ENCODE data around the gene GIGYF2. TPM values are rescaled to one million over a fixed set of nuclear protein-coding genes. Genes with fewer than 3 reads are reported as not detected.

Gene GIGYF2
- polyA plus RNA-seq, 1 of the 3 experiments (the other 2 are of a cell fraction), result 12.8 TPM

DNA sequence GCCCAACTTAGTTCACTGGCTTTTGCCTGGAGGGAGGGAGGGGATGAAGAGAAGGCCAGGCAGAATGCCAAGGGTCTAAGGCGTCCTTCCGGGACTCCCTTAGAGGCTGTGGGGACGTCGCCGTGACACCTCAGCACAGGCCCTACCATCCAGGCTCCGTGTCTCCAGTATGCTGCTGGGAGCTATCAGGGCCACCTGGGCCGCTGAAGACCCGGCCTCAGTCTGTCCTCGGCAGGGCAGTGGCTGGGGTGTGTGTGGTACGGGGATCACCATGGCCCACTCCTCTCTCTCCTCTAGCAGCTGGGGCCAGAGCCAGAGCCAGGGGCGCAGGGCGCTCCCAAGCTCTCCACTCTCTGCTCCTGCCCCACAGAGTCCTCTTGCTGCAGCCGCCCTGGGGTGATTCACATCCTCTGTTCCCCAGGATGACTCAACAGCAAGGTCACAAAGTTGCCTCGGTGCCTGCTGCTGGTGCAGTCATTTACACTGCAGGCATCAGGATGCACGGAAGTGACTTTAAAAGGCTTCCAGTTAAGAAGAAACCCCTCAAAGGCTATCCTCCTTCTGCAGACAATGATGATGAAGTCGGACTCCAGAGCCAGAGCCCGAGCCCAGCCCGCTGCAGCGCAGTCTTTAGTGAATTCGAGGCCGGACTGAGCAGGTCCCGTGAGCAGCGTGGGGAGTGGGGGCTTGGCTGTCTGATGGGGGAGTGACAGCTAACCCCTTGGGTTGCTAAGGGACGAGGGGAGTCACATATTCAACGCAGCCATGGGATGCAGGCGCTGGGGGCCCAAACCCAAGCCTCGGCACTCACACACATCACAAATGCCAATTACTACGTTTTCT is 204.8 kb downstream of the GIGYF2 start:
- 46% methylated on average over 19 of the region's 28 CpGs for WGBS (ENCODE audit: low lambda C conversion rate)
- Histone ChIP-seq H3K79me2 (ENCODE audit: insufficient read depth) (no peaks in the 10 kb centered on the region), H2AFZ (ENCODE audit: low read depth) (peak overlapping the region; percentile 74; the same call in 1 of the 2 replicates), H3K9me3 (no peaks in the 10 kb centered on the region), H3K36me3 (replicated peaks in 1 of 2; ENCODE audit: control insufficient read depth in 1 of 2, insufficient read depth in 2 of 2, low read length in 1 of 2) (no peaks in the 10 kb centered on the region), H3F3A (replicated peaks; ENCODE audit: insufficient read depth) (peaks cover 3% of the 10 kb centered on the region), H3K4me3 (ENCODE audit: low read depth in 2 of 2, low read length in 1 of 2) (no peak overlapping the region), H3K9ac (peak overlapping the region; percentile 48; the same call in 1 of the 2 replicates), H3K27me3 (ENCODE audit: insufficient read depth) (no peaks in the 10 kb centered on the region), H3K27ac (ENCODE audit: low read depth in 2 of 2, low read length in 1 of 2) (peak overlapping the region in 1 of 2 experiments; percentile 70; a peak in 2 of 4 replicates), H4K20me1 (ENCODE audit: insufficient read depth) (no peaks in the 10 kb centered on the region), H3K4me1 (ENCODE audit: control insufficient read depth in 1 of 2, insufficient read depth in 2 of 2, low read depth in 1 of 2, low read length in 1 of 2) (peaks cover 0 to 12% of the 10 kb centered on the region in 2 experiments; a peak in 3 of 4 replicates), H3K4me2 (peak overlapping the region; percentile 70), H3K9me2 (no peaks in the 10 kb centered on the region)
- CTCF ChIA-PET, result no interaction called here
- DNase-seq, result peak; percentile 48
- POLR2A ChIA-PET, result no interaction called here
- TF ChIP-seq MEF2A (IDR thresholded peaks at IDR 0.05; ENCODE audit: borderline replicate concordance, low read depth), result no peak
- no peak; a peak in 1 of 4 replicates for TF ChIP-seq EP300 (IDR thresholded peaks at IDR 0.05; ENCODE audit: borderline replicate concordance in 1 of 2, low read depth in 1 of 2, low read length in 1 of 2)
- TF ChIP-seq GATA2 (CRISPR knock-in tag; IDR thresholded peaks at IDR 0.05), result no peak
- TF ChIP-seq EZH2phosphoT487 (IDR thresholded peaks at IDR 0.05; ENCODE audit: borderline replicate concordance, low read depth), result no peak
- no peak for TF ChIP-seq GABPA (IDR thresholded peaks at IDR 0.05; ENCODE audit: low read depth)
- TF ChIP-seq, protein P1, sequence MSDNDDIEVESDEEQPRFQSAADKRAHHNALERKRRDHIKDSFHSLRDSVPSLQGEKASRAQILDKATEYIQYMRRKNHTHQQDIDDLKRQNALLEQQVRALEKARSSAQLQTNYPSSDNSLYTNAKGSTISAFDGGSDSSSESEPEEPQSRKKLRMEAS (IDR thresholded peaks at IDR 0.05; ENCODE audit: low read depth), result peak; percentile 66; the same call in 1 of the 2 replicates
- no peak for TF ChIP-seq RFX5 (IDR thresholded peaks at IDR 0.05; ENCODE audit: low read length)
- no peak for TF ChIP-seq FOXM1 (IDR thresholded peaks at IDR 0.05; ENCODE audit: low read depth)
- TF ChIP-seq CHD2 (IDR thresholded peaks at IDR 0.05; ENCODE audit: low read length, partially characterized antibody), result no peak
- TF ChIP-seq RAD21 (IDR thresholded peaks at IDR 0.05; ENCODE audit: low read length), result no peak
- TF ChIP-seq, protein P2, sequence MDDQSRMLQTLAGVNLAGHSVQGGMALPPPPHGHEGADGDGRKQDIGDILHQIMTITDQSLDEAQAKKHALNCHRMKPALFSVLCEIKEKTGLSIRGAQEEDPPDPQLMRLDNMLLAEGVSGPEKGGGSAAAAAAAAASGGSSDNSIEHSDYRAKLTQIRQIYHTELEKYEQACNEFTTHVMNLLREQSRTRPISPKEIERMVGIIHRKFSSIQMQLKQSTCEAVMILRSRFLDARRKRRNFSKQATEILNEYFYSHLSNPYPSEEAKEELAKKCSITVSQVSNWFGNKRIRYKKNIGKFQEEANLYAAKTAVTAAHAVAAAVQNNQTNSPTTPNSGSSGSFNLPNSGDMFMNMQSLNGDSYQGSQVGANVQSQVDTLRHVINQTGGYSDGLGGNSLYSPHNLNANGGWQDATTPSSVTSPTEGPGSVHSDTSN (IDR thresholded peaks at IDR 0.05), result peak; percentile 39; the same call in 1 of the 2 replicates
- no peak for TF ChIP-seq RCOR1 (IDR thresholded peaks at IDR 0.05; ENCODE audit: low read length)
- peak; percentile 24; the same call in 1 of the 2 replicates for TF ChIP-seq POLR2AphosphoS5 (IDR thresholded peaks at IDR 0.05; ENCODE audit: low read depth, low read length)
- TF ChIP-seq, protein P3, sequence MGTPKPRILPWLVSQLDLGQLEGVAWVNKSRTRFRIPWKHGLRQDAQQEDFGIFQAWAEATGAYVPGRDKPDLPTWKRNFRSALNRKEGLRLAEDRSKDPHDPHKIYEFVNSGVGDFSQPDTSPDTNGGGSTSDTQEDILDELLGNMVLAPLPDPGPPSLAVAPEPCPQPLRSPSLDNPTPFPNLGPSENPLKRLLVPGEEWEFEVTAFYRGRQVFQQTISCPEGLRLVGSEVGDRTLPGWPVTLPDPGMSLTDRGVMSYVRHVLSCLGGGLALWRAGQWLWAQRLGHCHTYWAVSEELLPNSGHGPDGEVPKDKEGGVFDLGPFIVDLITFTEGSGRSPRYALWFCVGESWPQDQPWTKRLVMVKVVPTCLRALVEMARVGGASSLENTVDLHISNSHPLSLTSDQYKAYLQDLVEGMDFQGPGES (IDR thresholded peaks at IDR 0.05; ENCODE audit: low read depth, low read length), result no peak
- TF ChIP-seq MXI1 (IDR thresholded peaks at IDR 0.05; ENCODE audit: low read depth, low read length), result no peak
- no peak for TF ChIP-seq FOXJ3 (CRISPR knock-in tag; IDR thresholded peaks at IDR 0.05)
- TF ChIP-seq FOSL2 (IDR thresholded peaks at IDR 0.05; ENCODE audit: borderline replicate concordance, low read depth), result peak; percentile 99
- no peak for TF ChIP-seq NRF1 (IDR thresholded peaks at IDR 0.05; ENCODE audit: low read depth, low read length)
- TF ChIP-seq YY1 (IDR thresholded peaks at IDR 0.05; ENCODE audit: low read depth), result no peak
- TF ChIP-seq, protein P4, sequence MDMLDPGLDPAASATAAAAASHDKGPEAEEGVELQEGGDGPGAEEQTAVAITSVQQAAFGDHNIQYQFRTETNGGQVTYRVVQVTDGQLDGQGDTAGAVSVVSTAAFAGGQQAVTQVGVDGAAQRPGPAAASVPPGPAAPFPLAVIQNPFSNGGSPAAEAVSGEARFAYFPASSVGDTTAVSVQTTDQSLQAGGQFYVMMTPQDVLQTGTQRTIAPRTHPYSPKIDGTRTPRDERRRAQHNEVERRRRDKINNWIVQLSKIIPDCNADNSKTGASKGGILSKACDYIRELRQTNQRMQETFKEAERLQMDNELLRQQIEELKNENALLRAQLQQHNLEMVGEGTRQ (IDR thresholded peaks at IDR 0.05; ENCODE audit: borderline replicate concordance, low read depth, low read length), result no peak
- TF ChIP-seq SIN3A (IDR thresholded peaks at IDR 0.05; ENCODE audit: borderline replicate concordance, low read depth, low read length), result no peak
- TF ChIP-seq TEAD4 (IDR thresholded peaks at IDR 0.05; ENCODE audit: borderline replicate concordance, insufficient read depth), result no peak
- TF ChIP-seq, protein P5, sequence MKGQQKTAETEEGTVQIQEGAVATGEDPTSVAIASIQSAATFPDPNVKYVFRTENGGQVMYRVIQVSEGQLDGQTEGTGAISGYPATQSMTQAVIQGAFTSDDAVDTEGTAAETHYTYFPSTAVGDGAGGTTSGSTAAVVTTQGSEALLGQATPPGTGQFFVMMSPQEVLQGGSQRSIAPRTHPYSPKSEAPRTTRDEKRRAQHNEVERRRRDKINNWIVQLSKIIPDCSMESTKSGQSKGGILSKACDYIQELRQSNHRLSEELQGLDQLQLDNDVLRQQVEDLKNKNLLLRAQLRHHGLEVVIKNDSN (IDR thresholded peaks at IDR 0.05; ENCODE audit: borderline replicate concordance, low read depth), result no peak
- TF ChIP-seq TCF12 (IDR thresholded peaks at IDR 0.05), result peak; percentile 77
- TF ChIP-seq, protein P6, sequence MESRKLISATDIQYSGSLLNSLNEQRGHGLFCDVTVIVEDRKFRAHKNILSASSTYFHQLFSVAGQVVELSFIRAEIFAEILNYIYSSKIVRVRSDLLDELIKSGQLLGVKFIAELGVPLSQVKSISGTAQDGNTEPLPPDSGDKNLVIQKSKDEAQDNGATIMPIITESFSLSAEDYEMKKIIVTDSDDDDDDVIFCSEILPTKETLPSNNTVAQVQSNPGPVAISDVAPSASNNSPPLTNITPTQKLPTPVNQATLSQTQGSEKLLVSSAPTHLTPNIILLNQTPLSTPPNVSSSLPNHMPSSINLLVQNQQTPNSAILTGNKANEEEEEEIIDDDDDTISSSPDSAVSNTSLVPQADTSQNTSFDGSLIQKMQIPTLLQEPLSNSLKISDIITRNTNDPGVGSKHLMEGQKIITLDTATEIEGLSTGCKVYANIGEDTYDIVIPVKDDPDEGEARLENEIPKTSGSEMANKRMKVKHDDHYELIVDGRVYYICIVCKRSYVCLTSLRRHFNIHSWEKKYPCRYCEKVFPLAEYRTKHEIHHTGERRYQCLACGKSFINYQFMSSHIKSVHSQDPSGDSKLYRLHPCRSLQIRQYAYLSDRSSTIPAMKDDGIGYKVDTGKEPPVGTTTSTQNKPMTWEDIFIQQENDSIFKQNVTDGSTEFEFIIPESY (IDR thresholded peaks at IDR 0.05; ENCODE audit: borderline replicate concordance, low read depth), result no peak
- no peak for TF ChIP-seq ELF1 (IDR thresholded peaks at IDR 0.05)
- TF ChIP-seq NFIC (IDR thresholded peaks at IDR 0.05; ENCODE audit: borderline replicate concordance), result peak; percentile 53; the same call in 1 of the 2 replicates
- TF ChIP-seq JUND (IDR thresholded peaks at IDR 0.05), result no peak; the same call in 1 of the 2 replicates
- peak; percentile 45; the same call in 1 of the 2 replicates for TF ChIP-seq TAF1 (IDR thresholded peaks at IDR 0.05; ENCODE audit: borderline replicate concordance, low read depth, low read length)
